Breast epithelium (tissue), 4 donors: ENCODE data around the gene MLC1. TPM values are rescaled to one million over a fixed set of nuclear protein-coding genes. Genes with fewer than 3 reads are reported as not detected.

Experiments used
- DNase-seq, 2 donors: peaks; one replicate each; pipeline ENCODE4 v3.0.0-alpha.2; 2019; ENCODE audit warnings: low spot score in 2 of 2
- H3K27ac ChIP-seq, 2 donors: fragments of 200-600 bp; sonication (generic) in 1 of 2; one replicate each; pipeline ENCODE4 v1.5.1; 2016 to 2019; ENCODE audit warnings: mild to moderate bottlenecking in 1 of 2
- H3K27me3 ChIP-seq, 2 donors: fragments of 200-600 bp; sonication (generic) in 1 of 2; one replicate each; pipeline versions ENCODE4 v1.5.1 to v1.6.0; 2017 to 2019; ENCODE audit warnings: control low read depth in 1 of 2, mild to moderate bottlenecking in 1 of 2
- H3K36me3 ChIP-seq: fragments of 200-600 bp; one replicate; pipeline ENCODE4 v1.5.1; 2019
- H3K4me1 ChIP-seq, 2 donors: fragments of 200-600 bp; sonication (generic); one replicate each; pipeline ENCODE4 v1.5.1; 2016 to 2019; ENCODE audit warnings: control low read depth in 1 of 2
- H3K4me3 ChIP-seq, 3 donors: fragments of 200-600 bp; sonication (generic); 1 replicate in 2 of 3; 2 replicates in 1 of 3; pipeline ENCODE4 v1.5.1; 2016 to 2019; ENCODE audit warnings: mild to moderate bottlenecking in 3 of 3, moderate library complexity in 2 of 3
- H3K9me3 ChIP-seq, 2 donors: fragments of 200-600 bp; sonication (generic) in 1 of 2; one replicate each; pipeline ENCODE4 v1.5.1; 2016 to 2019; ENCODE audit warnings: control low read depth in 1 of 2
- CTCF ChIP-seq, 3 donors: fragments of 450-650 bp; IDR thresholded peaks; one replicate each; pipeline ENCODE4 v1.5.1; 2016 to 2017; ENCODE audit warnings: antibody characterized with exemption in 3 of 3, mild to moderate bottlenecking in 3 of 3, moderate library complexity in 3 of 3
- POLR2A ChIP-seq: fragments of 450-650 bp; IDR thresholded peaks from one replicate; pipeline ENCODE4 v1.6.1; 2016; ENCODE audit warnings: antibody characterized with exemption, mild to moderate bottlenecking, moderate library complexity
- POLR2AphosphoS5 ChIP-seq, 3 donors: sonication (generic); formaldehyde crosslinking; IDR thresholded peaks; one replicate each; pipeline ENCODE4 v1.6.1; 2017; ENCODE audit warnings: antibody characterized with exemption in 3 of 3
- intact Hi-C: fragments of 100-400 bp; cut with DNase I; formaldehyde crosslinking; loops from one replicate; pipeline ENCODE4 v1.15.1; 2023; ENCODE audit warnings: low total_unique reads
- total RNA-seq, 3 donors: library from RNA; depleted of rRNA; stranded (reverse); fragments of >200 nt; gene quantifications; one replicate each; pipeline ENCODE4 v1.1.0, GENCODE V29; 2016

MLC1 gene
- total RNA-seq, 3 donors from 2014 or later: 0.15 TPM; not detected in 2

- intact Hi-C loops: no loop called here
- Histone ChIP-seq H3K4me3 (no peak overlapping the region), H3K27ac (no peak overlapping the region), H3K4me1 (no peaks in the 10 kb centered on the region), H3K9me3 (no peaks in the 10 kb centered on the region), H3K27me3 (peaks cover 0 to 9% of the 10 kb centered on the region in 2 donors), H3K36me3 (no peaks in the 10 kb centered on the region)
- DNase-seq: no peak
- TF ChIP-seq POLR2AphosphoS5 (IDR thresholded peaks at IDR 0.05) (no peak), POLR2A (no peak), CTCF (IDR thresholded peaks at IDR 0.05) (no peak)
These were observed 12.3 kb downstream of the MLC1 start for GRCh38 chr22:50072714-50073538.

GRCh38 chr22:50072167-50072555 is 13.1 kb downstream of the MLC1 start:
- no peak for DNase-seq
- no peak overlapping the region for H3K4me3 ChIP-seq
- H3K36me3 ChIP-seq: no peaks in the 10 kb centered on the region
- intact Hi-C loops: no loop called here
- H3K27ac ChIP-seq: no peak overlapping the region
- no peaks in the 10 kb centered on the region for H3K4me1 ChIP-seq
- no peak for TF ChIP-seq POLR2A
- no peak for TF ChIP-seq POLR2AphosphoS5 (IDR thresholded peaks at IDR 0.05)
- TF ChIP-seq CTCF (IDR thresholded peaks at IDR 0.05): no peak
- no peaks in the 10 kb centered on the region for H3K9me3 ChIP-seq
- H3K27me3 ChIP-seq: peaks cover 0 to 9% of the 10 kb centered on the region in 2 donors

GRCh38 chr22:50071432-50072166 is 13.6 kb downstream of the MLC1 start:
- H3K4me1 ChIP-seq: no peaks in the 10 kb centered on the region
- H3K4me3 ChIP-seq: no peak overlapping the region
- H3K9me3 ChIP-seq: no peaks in the 10 kb centered on the region
- H3K27me3 ChIP-seq: peaks cover 0 to 9% of the 10 kb centered on the region in 2 donors
- H3K27ac ChIP-seq: no peak overlapping the region
- intact Hi-C loops: no loop called here
- no peak for DNase-seq
- H3K36me3 ChIP-seq: no peaks in the 10 kb centered on the region
- TF ChIP-seq CTCF (IDR thresholded peaks at IDR 0.05) (no peak), POLR2AphosphoS5 (IDR thresholded peaks at IDR 0.05) (no peak), POLR2A (no peak)

- Histone ChIP-seq H3K9me3 (no peaks in the 10 kb centered on the region), H3K4me1 (no peaks in the 10 kb centered on the region), H3K27me3 (peaks cover 0 to 9% of the 10 kb centered on the region in 2 donors), H3K27ac (no peak overlapping the region), H3K4me3 (no peak overlapping the region), H3K36me3 (no peaks in the 10 kb centered on the region)
- DNase-seq: no peak
- TF ChIP-seq POLR2AphosphoS5 (IDR thresholded peaks at IDR 0.05) (no peak), CTCF (IDR thresholded peaks at IDR 0.05) (no peak), POLR2A (no peak)
- intact Hi-C loops: no loop called here
These were observed 14.9 kb downstream of the MLC1 start for GRCh38 chr22:50070366-50070765.

GRCh38 chr22:50068096-50068495 is 17.1 kb downstream of the MLC1 start:
- H3K9me3 ChIP-seq: no peaks in the 10 kb centered on the region
- TF ChIP-seq CTCF (IDR thresholded peaks at IDR 0.05) (no peak), POLR2AphosphoS5 (IDR thresholded peaks at IDR 0.05) (no peak), POLR2A (no peak)
- no peaks in the 10 kb centered on the region for H3K4me1 ChIP-seq
- H3K4me3 ChIP-seq: no peak overlapping the region
- intact Hi-C loops: no loop called here
- no peaks in the 10 kb centered on the region for H3K36me3 ChIP-seq
- no peak for DNase-seq
- no peak overlapping the region for H3K27ac ChIP-seq
- H3K27me3 ChIP-seq: peaks cover 0 to 17% of the 10 kb centered on the region in 2 donors
